Esophagus muscularis mucosa (tissue), 3 donors: ENCODE data around the gene FBXW5.

Source experiments
- CTCF ChIP-seq, 3 experiments: fragments of 200-600 bp in 2 of 3; fragments of 450-650 bp in 1 of 3; sonication (generic) in 2 of 3; IDR thresholded peaks; one replicate each; pipeline ENCODE4 v1.5.1; 2017 to 2019; ENCODE audit warnings: antibody characterized with exemption in 3 of 3, mild to moderate bottlenecking in 2 of 3, moderate library complexity in 1 of 3
- POLR2AphosphoS5 ChIP-seq, 2 donors: sonication (generic); formaldehyde crosslinking; IDR thresholded peaks; one replicate each; pipeline ENCODE4 v1.6.1; 2017; ENCODE audit warnings: antibody characterized with exemption in 2 of 2

- no peak for TF ChIP-seq POLR2AphosphoS5 (IDR thresholded peaks at IDR 0.05)
- no peak for TF ChIP-seq CTCF (IDR thresholded peaks at IDR 0.05)
Measured at GRCh38 chr9:136972743-136973142, 28.2 kb upstream of the FBXW5 start.
